CD4-positive, alpha-beta T cell treated with Interleukin-15 for 4 hours (primary cell): ENCODE measurements around the gene CPA5.
A peak's percentile ranks its signal among the peaks of the same experiment; 100 is the strongest.

ENCODE experiments used
- DNase-seq: peaks from one replicate; pipeline ENCODE4 v3.0.0-alpha.2; 2020; ENCODE audit warnings: low spot score

The CPA5 gene

GRCh38 chr7:130379532-130379920 lies 34.9 kb downstream of the CPA5 start:
- no peak for DNase-seq

- no peak for DNase-seq
Measured at GRCh38 chr7:130379921-130380860, 35.6 kb downstream of the CPA5 start, which contains the start of gene CPA1. Gene CPA1, plus strand, starts transcription at chr7:130380494. Its CDS starts 27 bp downstream, at chr7:130380521.

DNA sequence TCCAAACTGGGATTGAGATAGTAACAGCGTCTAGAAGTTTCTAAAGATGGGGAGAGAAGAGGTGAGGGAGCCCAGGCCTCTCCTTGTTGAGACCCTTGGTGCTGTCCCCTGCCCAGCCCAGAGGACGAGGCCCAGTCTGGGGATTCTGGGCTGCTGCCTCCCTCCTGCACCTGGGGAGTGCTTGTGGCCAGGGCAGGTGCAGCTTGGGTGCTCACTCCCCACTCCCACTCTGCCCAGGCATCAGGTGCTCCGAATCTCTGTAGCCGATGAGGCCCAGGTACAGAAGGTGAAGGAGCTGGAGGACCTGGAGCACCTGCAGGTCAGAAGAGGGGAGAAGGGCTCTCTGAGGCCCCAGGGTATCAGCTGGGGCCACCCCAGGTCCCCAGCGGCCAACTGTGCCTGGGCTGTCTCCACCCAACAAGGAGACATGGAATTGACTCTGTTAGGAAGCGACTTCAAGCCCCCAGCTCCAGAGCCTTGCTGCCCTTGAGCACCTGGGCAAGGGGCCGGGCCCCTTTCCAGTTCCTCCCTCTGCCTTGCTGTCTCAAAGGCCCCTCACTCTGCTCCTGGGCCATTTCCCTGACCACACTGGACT lies 36.3 kb downstream of the CPA5 start:
- no peak for DNase-seq

DNA sequence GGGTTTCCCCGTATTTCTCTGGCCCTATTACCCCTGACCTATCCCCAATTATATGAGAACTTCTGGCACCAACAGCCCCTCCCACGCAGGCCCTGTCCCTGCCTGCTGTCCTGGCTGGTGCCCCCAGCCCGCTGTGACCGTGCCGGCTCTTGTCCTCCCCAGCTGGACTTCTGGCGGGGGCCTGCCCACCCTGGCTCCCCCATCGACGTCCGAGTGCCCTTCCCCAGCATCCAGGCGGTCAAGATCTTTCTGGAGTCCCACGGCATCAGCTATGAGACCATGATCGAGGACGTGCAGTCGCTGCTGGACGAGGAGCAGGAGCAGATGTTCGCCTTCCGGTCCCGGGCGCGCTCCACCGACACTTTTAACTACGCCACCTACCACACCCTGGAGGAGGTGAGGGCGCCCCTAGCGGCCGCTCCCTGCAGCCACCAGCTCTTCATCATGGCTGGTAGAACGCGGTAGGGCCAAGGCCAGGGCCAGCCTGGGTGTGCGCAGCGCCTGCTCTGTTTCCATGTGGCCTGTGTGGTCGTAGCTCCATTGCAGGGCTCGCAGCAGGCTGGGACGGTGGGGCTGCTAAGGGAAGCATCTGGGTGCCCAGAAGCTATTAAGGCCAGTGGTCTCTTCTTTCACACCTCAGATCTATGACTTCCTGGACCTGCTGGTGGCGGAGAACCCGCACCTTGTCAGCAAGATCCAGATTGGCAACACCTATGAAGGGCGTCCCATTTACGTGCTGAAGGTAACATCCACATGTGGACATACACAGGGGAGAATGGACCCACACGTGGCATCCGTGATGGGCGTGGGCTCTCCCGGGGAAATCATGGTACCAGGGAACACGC lies 37.1 kb downstream of the CPA5 start:
- DNase-seq, result no peak

- no peak for DNase-seq
Measured at GRCh38 chr7:130383187-130383980, 38.8 kb downstream of the CPA5 start.

DNA sequence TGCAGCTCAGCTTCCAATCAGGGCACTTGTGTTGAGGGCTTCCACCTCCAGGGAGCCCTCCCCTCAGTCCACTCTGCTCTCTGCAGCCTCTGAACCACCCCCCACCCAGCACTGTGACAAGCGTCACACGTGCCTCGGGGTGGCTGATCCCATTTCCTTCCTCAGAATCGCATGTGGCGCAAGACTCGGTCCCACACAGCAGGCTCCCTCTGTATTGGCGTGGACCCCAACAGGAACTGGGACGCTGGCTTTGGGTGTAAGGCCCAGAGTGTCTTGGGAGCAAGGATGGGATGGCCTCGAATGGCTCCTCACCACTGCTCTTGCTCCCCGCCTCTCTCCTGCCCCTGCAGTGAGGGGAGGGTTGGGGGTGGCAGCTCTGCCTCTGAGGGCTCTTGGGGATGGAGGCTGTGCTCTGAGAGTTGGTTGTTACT lies 39.8 kb downstream of the CPA5 start:
- no peak for DNase-seq

GRCh38 chr7:130384841-130385599 lies 40.4 kb downstream of the CPA5 start:
- DNase-seq, result no peak

GRCh38 chr7:130385600-130386066 lies 41.0 kb downstream of the CPA5 start:
- DNase-seq, result no peak

DNA sequence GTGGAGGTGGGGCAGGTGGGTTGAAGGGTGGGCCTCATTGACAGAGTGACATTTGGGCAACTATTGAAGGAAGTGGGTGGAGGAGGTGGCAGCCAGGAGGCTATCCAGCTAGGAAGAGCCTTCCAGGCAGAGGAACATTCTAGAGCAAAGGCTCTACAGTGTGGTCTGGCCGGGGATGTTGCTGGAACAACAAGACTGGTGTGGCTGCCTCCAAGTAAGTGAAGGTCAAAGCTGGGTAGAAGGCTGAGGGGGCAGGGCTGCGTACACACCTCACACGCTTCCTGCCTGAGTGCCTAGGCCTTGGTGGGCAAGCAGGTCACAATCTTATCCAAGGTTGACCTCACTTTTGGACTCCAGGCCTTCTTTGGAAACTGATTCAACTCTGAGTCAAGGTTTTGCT lies 42.3 kb downstream of the CPA5 start:
- DNase-seq, result no peak

GRCh38 chr7:130387306-130387627 lies 42.7 kb downstream of the CPA5 start:
- DNase-seq, result no peak

DNA sequence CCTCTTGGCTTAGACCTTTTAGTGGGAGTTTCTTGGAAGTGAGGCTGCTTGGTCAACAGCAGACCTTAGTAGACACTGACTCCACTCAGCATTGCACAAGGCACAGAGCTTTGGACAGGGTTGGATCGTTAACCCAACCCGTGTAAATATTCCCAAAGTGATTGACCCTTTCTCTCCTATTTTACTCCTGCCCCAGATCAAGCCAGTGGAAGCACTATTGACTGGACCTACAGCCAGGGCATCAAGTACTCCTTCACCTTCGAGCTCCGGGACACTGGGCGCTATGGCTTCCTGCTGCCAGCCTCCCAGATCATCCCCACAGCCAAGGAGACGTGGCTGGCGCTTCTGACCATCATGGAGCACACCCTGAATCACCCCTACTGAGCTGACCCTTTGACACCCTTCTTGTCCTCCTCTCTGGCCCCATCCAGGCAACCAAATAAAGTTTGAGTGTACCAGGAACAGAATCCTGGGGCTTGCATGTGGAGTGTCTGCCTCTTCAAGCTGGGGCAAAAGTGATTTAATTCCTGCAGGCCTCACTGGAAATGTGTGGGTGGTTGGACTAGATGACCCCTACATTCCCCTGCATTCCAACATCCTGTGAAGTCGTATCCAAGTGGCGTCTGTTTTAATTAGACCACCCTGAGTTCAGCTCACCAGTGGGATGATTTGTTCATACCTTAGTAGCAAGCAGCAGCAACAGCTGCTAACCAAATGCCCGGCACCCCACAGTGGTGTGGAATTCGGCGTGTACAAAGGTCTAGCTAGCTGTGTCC lies 43.2 kb downstream of the CPA5 start:
- no peak for DNase-seq

GRCh38 chr7:130388671-130389070 lies 44.1 kb downstream of the CPA5 start:
- DNase-seq, result no peak

DNA sequence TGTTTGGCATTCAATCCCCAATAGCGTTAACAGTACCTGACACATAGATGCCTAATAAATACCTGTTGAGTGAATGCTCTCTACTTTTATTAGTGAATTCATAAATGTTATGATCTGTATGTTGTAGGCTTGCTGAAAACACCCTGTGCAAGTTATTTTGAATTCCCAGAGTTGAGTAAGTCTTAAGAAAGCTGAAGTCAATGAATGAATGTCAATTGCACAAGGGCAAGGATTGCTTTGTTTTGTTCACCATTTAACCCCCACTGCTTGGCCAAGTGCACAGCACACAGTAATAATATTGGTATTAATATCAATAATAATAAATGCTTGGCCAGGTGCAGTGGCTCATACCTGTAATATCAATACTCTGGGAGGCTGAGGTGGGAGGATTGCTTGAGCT lies 45.9 kb downstream of the CPA5 start:
- no peak for DNase-seq

DNA sequence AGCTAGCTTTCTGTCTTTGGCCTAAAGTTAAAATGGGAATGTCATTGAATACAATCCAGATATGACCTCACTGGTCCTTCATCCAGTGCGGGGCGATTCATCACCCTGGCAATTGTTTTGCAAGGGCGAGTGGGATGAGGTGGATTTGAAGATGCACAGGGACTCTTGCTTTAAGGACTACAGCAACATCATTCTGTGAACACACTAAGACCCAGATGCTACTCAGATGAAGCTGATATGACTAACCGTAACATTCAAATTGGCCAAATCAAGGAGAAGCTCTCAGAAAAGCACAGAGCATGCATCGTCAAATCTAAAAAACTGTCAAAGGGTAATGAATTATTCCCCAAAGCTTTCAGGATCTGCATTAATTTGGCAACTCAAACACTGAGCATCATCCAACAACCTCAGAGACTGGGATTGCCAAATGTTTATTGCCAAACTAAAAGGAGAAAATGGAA lies 48.5 kb downstream of the CPA5 start:
- no peak for DNase-seq

- DNase-seq, result no peak
Measured at GRCh38 chr7:130393841-130394411, 49.3 kb downstream of the CPA5 start.

DNA sequence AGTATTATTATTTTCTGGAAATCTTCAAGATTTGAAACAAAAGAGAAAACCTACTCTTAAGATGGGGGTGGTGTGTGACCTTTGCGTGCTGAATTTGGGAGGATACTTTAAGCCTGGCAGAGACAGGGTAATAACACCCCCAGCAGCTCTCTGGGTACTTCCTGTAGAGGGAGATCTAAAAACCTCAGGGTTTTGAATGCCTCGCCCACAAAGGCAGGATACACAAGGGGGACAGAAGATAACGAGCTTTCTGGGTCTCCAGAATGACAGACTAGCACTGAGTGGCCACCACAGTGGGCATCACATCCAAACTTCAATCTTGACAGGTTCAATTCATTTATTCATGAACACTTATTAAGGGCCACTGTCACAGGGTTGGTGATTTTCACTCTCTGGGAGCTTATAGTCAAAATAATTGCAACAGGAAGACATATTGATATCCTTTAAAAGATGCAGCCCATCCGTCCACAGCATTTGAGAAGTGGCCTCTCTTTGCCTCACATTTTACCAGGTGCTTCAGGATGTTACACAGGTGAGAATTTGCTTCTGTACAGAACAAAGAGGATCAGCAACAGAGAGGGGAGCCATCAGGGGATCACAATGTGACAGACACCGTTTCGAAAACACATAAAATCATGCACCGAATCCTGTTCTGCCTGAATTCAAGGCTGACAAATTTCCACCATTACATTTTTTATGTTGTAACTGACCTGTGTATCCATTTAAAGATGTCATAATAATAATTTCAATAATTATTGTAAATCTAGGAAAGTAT lies 50.0 kb downstream of the CPA5 start:
- DNase-seq, result peak; percentile 24

DNA sequence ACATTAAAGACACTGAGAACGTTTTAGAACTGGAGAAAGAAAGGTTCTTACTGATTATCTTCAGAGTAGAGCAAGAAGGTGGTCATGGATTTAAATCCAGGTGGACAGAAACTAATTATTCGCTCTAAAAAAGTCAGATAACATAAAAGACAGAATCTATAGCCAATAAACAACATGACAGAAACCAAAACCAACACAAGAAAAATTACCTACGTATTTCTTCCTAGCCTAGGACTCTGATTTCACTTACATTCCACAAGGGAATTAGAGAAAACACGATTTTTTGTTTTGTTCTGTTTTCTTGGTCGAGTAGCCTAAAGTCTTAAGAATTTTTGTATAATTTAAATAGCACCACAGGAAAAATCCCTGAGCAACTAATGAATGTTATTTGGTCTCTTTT lies 50.8 kb downstream of the CPA5 start:
- no peak for DNase-seq

GRCh38 chr7:130396109-130396508 lies 51.5 kb downstream of the CPA5 start:
- DNase-seq, result no peak
